T-helper 1 cell treated with Interleukin-12 subunit alpha and Interleukin-12 subunit beta and Interleukin-4 antibody, amounts not matched to agents 30 ng/mL and 1 ng/mL, for 36 hours (primary cell): ENCODE measurements around the gene NOL12. TPM values are rescaled to one million over a fixed set of nuclear protein-coding genes. Genes with fewer than 3 reads are reported as not detected.
"Not testable (repeated sequence)": the region's sequence is repeated elsewhere in the genome, so short reads cannot be mapped to it uniquely, and the experiment has no call there.

Experiments
- intact Hi-C: fragments of 100-400 bp; cut with micrococcal nuclease; formaldehyde crosslinking; loops from one replicate; pipeline ENCODE4 v1.15.1; 2024
- total RNA-seq: library from RNA; stranded (reverse); gene quantifications from 2 replicates; pipeline ENCODE4 v1.2.3, GENCODE V29; 2022

Gene NOL12
- total RNA-seq, 1 donor from 2014 or later, result 53.4 TPM

GRCh38 chr22:37708580-37709444 lies 22.7 kb downstream of the NOL12 start:
- intact Hi-C loops, result no loop called here

GRCh38 chr22:37709445-37709765 lies 23.3 kb downstream of the NOL12 start:
- intact Hi-C loops, result no loop called here

GRCh38 chr22:37710675-37711074 lies 24.5 kb downstream of the NOL12 start:
- intact Hi-C loops, result no loop called here

- intact Hi-C loops, result no loop called here
Observed at GRCh38 chr22:37711490-37711889, 25.3 kb downstream of the NOL12 start.

- intact Hi-C loops, result no loop called here
Observed at GRCh38 chr22:37713761-37714160, 27.6 kb downstream of the NOL12 start.

DNA sequence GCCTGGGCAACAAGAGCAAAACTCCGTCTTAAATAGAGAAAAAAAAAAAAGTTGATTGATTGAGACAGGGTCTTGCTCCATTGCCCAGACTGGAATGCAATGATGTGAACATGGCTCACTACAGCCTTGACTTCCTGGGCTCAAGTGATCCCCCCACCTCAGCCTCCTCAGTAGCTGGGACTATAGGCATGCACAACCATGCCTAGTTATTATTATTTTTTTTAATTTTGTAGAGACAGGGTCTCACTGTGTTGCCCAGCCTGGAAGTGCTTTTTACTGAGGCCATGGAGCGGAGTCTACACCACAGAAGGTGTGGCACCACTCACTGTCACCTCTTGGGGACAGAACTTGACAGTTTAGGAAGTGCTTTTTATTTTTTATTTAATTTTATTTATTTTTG lies 28.5 kb downstream of the NOL12 start:
- intact Hi-C loops, result no loop called here

GRCh38 chr22:37715760-37716159 lies 29.6 kb downstream of the NOL12 start:
- intact Hi-C loops, result no loop called here

DNA sequence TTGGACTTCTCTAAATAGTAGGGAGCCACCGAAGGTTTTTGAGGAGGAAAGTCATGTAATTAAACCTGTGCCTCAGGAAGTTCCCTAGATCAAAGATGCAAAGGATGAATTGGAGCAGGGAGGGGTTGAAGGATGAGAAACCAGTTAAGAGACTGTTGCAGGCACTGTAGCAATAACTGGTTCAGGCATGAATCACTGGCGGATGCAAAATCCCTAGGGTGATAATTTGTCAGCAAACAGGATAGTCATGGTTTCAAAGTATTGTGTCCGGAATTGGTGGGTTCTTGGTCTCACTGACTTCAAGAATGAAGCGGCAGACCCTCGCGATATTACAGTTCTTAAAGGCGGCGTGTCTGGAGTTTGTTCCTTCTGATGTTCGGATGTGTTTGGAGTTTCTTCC lies 30.6 kb downstream of the NOL12 start:
- intact Hi-C loops, result no loop called here

DNA sequence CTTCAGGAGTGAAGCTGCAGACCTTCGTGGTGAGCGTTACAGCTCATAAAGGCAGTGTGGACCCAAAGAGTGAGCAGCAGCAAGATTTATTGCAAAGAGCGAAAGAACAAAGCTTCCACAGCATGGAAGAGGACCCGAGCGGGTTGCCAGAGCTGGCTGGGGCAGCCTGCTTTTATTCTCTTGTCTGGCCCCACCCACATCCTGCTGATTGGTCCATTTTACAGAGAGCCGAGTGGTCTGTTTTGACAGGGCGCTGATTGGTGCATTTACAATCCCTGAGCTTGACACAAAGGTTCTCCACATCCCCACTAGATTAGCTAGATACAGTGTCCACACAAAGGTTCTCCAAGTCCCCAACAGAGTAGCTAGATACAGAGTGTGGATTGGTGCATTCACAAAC lies 31.1 kb downstream of the NOL12 start:
- intact Hi-C loops, result not testable (repeated sequence)

GRCh38 chr22:37717746-37718305 lies 31.7 kb downstream of the NOL12 start:
- intact Hi-C loops, result not testable (repeated sequence)

- intact Hi-C loops, result no loop called here
Observed at GRCh38 chr22:37725551-37726240, 39.6 kb downstream of the NOL12 start.

DNA sequence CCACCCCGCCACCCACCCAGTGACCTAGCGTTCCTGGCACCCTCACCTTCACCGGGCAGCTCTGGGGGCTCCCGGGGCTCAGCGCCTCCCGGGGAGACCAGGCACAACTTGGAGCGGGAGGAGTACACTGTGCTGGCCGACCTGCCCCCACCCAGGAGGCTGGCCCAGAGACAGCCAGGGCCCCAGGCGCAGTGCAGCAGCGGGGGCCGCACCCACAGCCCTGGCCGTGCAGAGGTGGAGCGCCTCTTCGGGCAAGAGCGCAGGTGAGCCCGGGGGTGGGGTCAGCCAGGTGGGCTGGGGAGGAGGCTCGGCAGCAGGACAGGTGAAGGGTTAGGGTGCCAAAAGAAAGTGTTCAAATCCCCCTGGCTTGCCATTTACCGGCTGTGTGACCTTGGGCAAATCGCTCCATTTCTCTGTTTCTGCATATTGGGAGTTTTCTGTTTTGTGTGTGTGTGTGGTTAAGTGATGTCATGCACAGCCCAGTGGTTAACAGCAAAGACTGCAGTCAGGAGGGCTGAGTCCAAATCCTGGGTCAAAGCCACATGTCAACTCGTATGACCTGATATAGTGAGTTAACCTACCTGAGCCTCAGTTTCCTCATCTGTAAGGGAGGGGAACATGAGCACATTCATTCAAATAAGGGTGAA lies 40.2 kb downstream of the NOL12 start:
- intact Hi-C loops, result no loop called here

DNA sequence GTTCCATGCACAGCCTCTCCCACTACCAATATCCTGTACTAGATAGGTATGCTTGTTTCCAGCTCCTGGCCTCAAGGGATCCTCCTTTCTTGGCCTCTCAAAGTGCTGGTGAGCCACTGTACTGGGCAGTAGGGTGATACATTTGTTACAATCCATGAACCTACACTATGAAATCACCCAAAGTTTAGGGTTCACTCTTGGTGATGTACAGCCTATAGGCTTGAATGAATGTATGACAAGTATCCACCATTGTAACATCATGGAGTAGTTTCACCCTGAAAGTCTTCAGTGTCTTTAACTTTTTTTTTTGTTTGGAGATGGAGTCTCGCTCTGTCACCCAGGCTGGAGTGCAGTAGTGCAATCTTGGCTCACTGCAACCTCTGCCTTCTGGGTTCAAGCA lies 42.5 kb downstream of the NOL12 start:
- intact Hi-C loops, result no loop called here

DNA sequence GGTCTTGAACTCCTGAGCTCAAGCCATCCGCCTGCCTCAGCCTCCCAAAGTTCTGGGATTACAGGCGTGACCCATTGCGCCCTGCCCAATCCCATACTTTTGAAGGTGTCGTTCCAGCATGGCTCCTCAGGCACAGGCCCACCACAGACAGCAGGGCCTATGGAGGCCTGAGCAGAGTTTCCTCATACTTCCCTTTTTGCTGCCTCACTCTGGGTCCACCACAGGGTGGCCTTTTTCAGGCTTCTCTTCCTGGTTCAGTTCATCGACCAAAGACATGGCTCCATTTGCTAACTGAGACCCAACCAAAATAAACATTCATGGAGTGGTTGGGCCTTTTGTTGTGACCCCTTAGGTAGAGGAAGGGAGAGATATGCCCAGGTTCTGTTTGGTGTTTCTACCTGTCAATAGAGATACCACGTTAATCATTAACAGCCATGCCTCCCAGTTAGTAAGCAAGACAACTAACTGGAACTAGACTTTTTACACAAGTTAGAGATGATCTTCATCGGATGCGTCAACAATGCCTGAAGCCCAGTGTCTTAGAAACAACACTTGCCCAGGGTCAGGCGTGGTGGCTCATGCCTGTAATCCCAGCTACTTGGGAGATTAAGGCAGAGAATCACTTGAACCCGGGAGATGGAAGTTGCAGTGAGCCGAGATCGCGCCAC lies 45.8 kb downstream of the NOL12 start:
- intact Hi-C loops, result no loop called here

GRCh38 chr22:37732699-37733607 lies 46.8 kb downstream of the NOL12 start:
- intact Hi-C loops, result no loop called here

DNA sequence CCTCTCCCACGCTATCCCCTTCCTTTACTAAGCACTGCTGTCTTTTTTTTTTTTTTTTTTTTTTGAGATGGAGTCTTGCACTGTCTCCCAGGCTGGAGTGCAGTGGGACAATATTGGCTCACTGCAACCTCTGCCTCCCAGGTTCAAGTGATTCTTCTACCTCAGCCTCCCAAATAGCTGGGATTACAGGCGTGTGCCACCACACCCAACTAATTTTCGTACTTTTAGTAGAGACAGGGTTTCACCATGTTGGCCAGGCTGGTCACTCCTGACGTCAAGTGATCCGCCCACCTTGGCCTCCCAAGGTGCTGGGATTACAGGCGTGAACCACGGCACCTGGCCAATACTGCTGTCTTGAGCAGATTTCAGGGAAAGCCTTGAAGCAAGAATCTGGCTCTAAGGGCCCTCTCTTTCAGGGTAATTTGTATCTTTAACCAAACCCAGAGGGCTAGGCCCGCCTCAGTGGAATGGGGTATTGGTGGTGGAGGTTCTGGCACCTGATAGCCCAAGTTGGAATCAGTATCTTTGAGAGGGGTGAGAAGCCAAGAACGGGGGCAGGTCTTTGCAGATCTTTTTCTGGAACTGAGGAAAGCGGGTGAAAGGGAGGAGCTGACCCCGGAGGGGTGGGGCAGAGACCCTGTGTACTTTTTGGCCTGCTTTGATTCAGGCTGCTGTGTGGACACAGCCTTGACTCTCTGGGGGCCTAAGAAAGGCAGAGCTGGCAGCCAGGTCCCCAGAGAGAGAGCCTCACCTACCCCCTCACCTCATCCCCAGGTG lies 47.7 kb downstream of the NOL12 start:
- intact Hi-C loops, result no loop called here

DNA sequence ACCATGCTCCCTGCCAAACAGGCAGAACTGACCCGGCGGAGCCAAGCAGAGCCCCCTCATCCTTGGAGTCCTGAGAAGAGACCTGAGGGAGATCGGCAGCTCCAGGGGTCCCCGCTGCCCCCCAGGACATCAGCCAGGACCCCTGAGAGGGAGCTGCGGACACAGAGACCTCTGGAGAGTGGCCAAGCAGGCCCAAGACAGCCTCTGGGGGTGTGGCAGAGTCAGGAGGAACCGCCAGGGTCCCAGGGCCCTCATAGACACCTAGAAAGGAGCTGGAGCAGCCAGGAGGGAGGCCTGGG lies 48.2 kb downstream of the NOL12 start:
- intact Hi-C loops, result no loop called here

- intact Hi-C loops, result no loop called here
Observed at GRCh38 chr22:37734964-37735451, 48.9 kb downstream of the NOL12 start.

- intact Hi-C loops, result no loop called here
Observed at GRCh38 chr22:37739035-37739434, 52.9 kb downstream of the NOL12 start.

- intact Hi-C loops, result no loop called here
Observed at GRCh38 chr22:37739611-37740049, 53.5 kb downstream of the NOL12 start.
